GM21515 (cell line): ENCODE results near the gene NXNL1.

ENCODE experiments used
- ATAC-seq: cut with Tn5 transposase; IDR thresholded peaks from one replicate; pipeline ENCODE4 v1.9.1; 2021; ENCODE audit not compliant: unreplicated experiment

Gene NXNL1

GRCh38 chr19:17456127-17456526 is 4.6 kb downstream of the NXNL1 start:
- no peak for ATAC-seq

GRCh38 chr19:17455308-17456123 is 5.2 kb downstream of the NXNL1 start:
- no peak for ATAC-seq

GRCh38 chr19:17454576-17455071 is 6.1 kb downstream of the NXNL1 start:
- no peak for ATAC-seq

- ATAC-seq, result no peak
Observed at GRCh38 chr19:17451820-17452219, 8.9 kb downstream of the NXNL1 start.

GRCh38 chr19:17450264-17451075 is 10.3 kb downstream of the NXNL1 start:
- no peak for ATAC-seq

GRCh38 chr19:17448131-17448967 is 12.4 kb downstream of the NXNL1 start, which contains the start of gene TMEM221:
TSS of gene TMEM221 (minus strand) at chr19:17448668. CDS start at chr19:17448462, 206 bp downstream.
- no peak for ATAC-seq

- no peak for ATAC-seq
Observed at GRCh38 chr19:17447704-17448130, 13.0 kb downstream of the NXNL1 start.

GRCh38 chr19:17445526-17446165 is 15.1 kb downstream of the NXNL1 start:
- no peak for ATAC-seq

GRCh38 chr19:17441241-17442021 is 19.3 kb downstream of the NXNL1 start:
- no peak for ATAC-seq

- no peak for ATAC-seq
Observed at GRCh38 chr19:17436874-17437267, 23.9 kb downstream of the NXNL1 start.

- no peak for ATAC-seq
Observed at GRCh38 chr19:17436094-17436873, 24.4 kb downstream of the NXNL1 start.

- ATAC-seq, result no peak
Observed at GRCh38 chr19:17435218-17435617, 25.5 kb downstream of the NXNL1 start.

GRCh38 chr19:17431417-17431816 is 29.3 kb downstream of the NXNL1 start:
- ATAC-seq, result no peak

- no peak for ATAC-seq
Observed at GRCh38 chr19:17429641-17430113, 31.0 kb downstream of the NXNL1 start.

- ATAC-seq, result no peak
Observed at GRCh38 chr19:17424743-17425365, 35.9 kb downstream of the NXNL1 start.

GRCh38 chr19:17423429-17424208 is 37.1 kb downstream of the NXNL1 start:
- ATAC-seq, result no peak

- no peak for ATAC-seq
Observed at GRCh38 chr19:17421942-17422341, 38.8 kb downstream of the NXNL1 start.
